GM18519 (cell line): ENCODE measurements around the gene MAP4K5.
A peak's percentile ranks its signal among the peaks of the same experiment; 100 is the strongest.

Experiments used
- ATAC-seq: cut with Tn5 transposase; IDR thresholded peaks from one replicate; pipeline ENCODE4 v1.9.1; 2021; ENCODE audit warnings: mild to moderate bottlenecking, moderate library complexity; ENCODE audit not compliant: unreplicated experiment, low FRiP score

MAP4K5 gene

GRCh38 chr14:50407111-50407812, 125.1 kb downstream of the MAP4K5 start:
- no peak for ATAC-seq

- ATAC-seq = no peak
Measured at GRCh38 chr14:50403419-50403818, 128.9 kb downstream of the MAP4K5 start.

- ATAC-seq = no peak
Measured at GRCh38 chr14:50402965-50403364, 129.4 kb downstream of the MAP4K5 start.

- ATAC-seq = no peak
Measured at GRCh38 chr14:50400461-50400860, 131.9 kb downstream of the MAP4K5 start.

- ATAC-seq = no peak
Measured at GRCh38 chr14:50399251-50400032, 132.9 kb downstream of the MAP4K5 start.

GRCh38 chr14:50398189-50398580, 134.2 kb downstream of the MAP4K5 start:
- ATAC-seq = no peak

GRCh38 chr14:50397390-50398188, 134.8 kb downstream of the MAP4K5 start:
- no peak for ATAC-seq

- peak; percentile 42 for ATAC-seq
Measured at GRCh38 chr14:50396631-50397389, 135.6 kb downstream of the MAP4K5 start, which contains the start of gene CDKL1. Gene CDKL1 (minus strand): TSS chr14:50396881. CDS start chr14:50395868, 1,013 bp downstream.

GRCh38 chr14:50395448-50395847, 136.9 kb downstream of the MAP4K5 start:
- no peak for ATAC-seq

GRCh38 chr14:50394713-50395112, 137.7 kb downstream of the MAP4K5 start:
- no peak for ATAC-seq

GRCh38 chr14:50389668-50390441, 142.5 kb downstream of the MAP4K5 start:
- no peak for ATAC-seq

- no peak for ATAC-seq
Measured at GRCh38 chr14:50388256-50388931, 144.0 kb downstream of the MAP4K5 start.

GRCh38 chr14:50387548-50387947, 144.8 kb downstream of the MAP4K5 start:
- ATAC-seq = no peak

GRCh38 chr14:50383618-50384225, 148.6 kb downstream of the MAP4K5 start:
- no peak for ATAC-seq

- no peak for ATAC-seq
Measured at GRCh38 chr14:50381823-50382287, 150.5 kb downstream of the MAP4K5 start.

- ATAC-seq = no peak
Measured at GRCh38 chr14:50381008-50381407, 151.4 kb downstream of the MAP4K5 start.

GRCh38 chr14:50380455-50380854, 151.9 kb downstream of the MAP4K5 start:
- no peak for ATAC-seq

- ATAC-seq = no peak
Measured at GRCh38 chr14:50379563-50379962, 152.8 kb downstream of the MAP4K5 start.
